OCI-LY3 (cell line): ENCODE data around the gene SMG5.

Experiments used
- H2AFZ ChIP-seq: fragments of 200-600, 300-600 bp; shearing (Covaris generic); 2 replicates; pipeline ENCODE4 v1.6.0; 2014; ENCODE audit warnings: antibody characterized with exemption, low read depth, low read length
- H3K27ac ChIP-seq: fragments of 200-600, 300-600 bp; sonication (generic); 2 replicates; pipeline ENCODE4 v1.5.1; 2014; ENCODE audit warnings: mild to moderate bottlenecking, low read length, moderate library complexity, mixed read lengths
- H3K27me3 ChIP-seq: fragments of 200-600, 300-600 bp; sonication (generic); 2 replicates; pipeline ENCODE4 v1.6.1; 2014; ENCODE audit warnings: low read depth, low read length, mixed read lengths
- H3K36me3 ChIP-seq: fragments of 200-600, 300-600 bp; sonication (generic); replicated peaks from 2 replicates; pipeline ENCODE3; 2014; ENCODE audit warnings: low read depth, low read length, mixed read lengths
- H3K4me1 ChIP-seq: fragments of 300-600, 200-600 bp; sonication (generic); 2 replicates; pipeline ENCODE4 v1.6.1; 2014; ENCODE audit warnings: low read length, mixed read lengths
- H3K4me2 ChIP-seq: fragments of 200-600, 300-600 bp; sonication (generic); 2 replicates; pipeline ENCODE4 v1.6.1; 2014; ENCODE audit warnings: low read length, mixed read lengths
- H3K4me3 ChIP-seq: fragments of 300-600, 200-600 bp; sonication (generic); 2 replicates; pipeline ENCODE4 v1.5.1; 2014; ENCODE audit warnings: antibody characterized with exemption, mild to moderate bottlenecking, low read length, moderate library complexity
- H3K79me2 ChIP-seq: fragments of 300-600, 200-600 bp; shearing (Covaris generic); 2 replicates; pipeline ENCODE4 v1.6.1; 2014; ENCODE audit warnings: mild to moderate bottlenecking, low read length, mixed read lengths
- H3K9ac ChIP-seq: fragments of 300-600, 200-600 bp; shearing (Covaris generic); 2 replicates; pipeline ENCODE4 v1.6.0; 2014; ENCODE audit warnings: mild to moderate bottlenecking, low read length, moderate library complexity
- H3K9me3 ChIP-seq: fragments of 200-600, 300-600 bp; shearing (Covaris generic); 2 replicates; pipeline ENCODE4 v1.6.1; 2014; ENCODE audit warnings: low read length, mixed read lengths; ENCODE audit not compliant: insufficient read depth
- H4K20me1 ChIP-seq: fragments of 200-600, 300-600 bp; sonication (generic); 2 replicates; pipeline ENCODE4 v1.6.1; 2016; ENCODE audit warnings: low read length, mixed read lengths; ENCODE audit not compliant: insufficient read depth
- CTCF ChIP-seq: fragments of 200-600, 300-600 bp; sonication (generic); IDR thresholded peaks from 2 replicates; pipeline ENCODE4 v1.5.1; 2014; ENCODE audit warnings: antibody characterized with exemption, low read length, low read depth
- EZH2phosphoT487 ChIP-seq: fragments of 200-600 bp; shearing (Covaris generic); IDR thresholded peaks from 2 replicates; pipeline ENCODE4 v1.6.1; 2018; ENCODE audit warnings: antibody characterized with exemption, mixed run types, low read depth

SMG5 gene

DNA sequence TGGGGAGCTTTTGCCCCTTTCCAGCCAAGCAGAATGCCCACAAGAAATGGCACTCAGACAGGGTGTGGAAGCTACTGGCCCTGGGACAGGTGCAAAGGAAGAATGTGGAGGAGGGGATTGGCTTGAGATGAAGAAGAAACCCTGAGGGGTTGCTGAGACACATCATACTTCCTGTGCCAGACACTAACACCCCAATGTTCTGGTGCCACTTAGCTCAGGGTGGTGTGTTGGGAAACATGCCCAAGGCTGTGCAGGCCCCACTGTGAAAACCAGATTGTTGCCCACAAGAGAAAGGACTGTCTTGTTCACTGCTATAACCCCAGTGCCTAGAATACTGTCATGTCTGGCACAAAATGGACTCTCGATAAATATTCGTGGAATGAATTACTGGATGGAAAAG, 24.9 kb downstream of the SMG5 start:
- TF ChIP-seq CTCF (no peak), EZH2phosphoT487 (no peak)
- Histone ChIP-seq H4K20me1 (no peaks in the 10 kb centered on the region), H3K27me3 (no peaks in the 10 kb centered on the region), H3K4me3 (no peak overlapping the region), H2AFZ (no peak overlapping the region), H3K36me3 (peaks cover 68% of the 10 kb centered on the region), H3K4me2 (no peak overlapping the region), H3K9me3 (no peaks in the 10 kb centered on the region), H3K9ac (no peak overlapping the region), H3K79me2 (no peaks in the 10 kb centered on the region), H3K4me1 (no peaks in the 10 kb centered on the region), H3K27ac (no peak overlapping the region)

- Histone ChIP-seq H3K27ac (no peak overlapping the region), H3K4me1 (no peaks in the 10 kb centered on the region), H3K79me2 (no peaks in the 10 kb centered on the region), H3K36me3 (peaks cover 60% of the 10 kb centered on the region), H3K9ac (no peak overlapping the region), H4K20me1 (no peaks in the 10 kb centered on the region; the same call in 1 of the 2 replicates), H2AFZ (no peak overlapping the region), H3K9me3 (no peaks in the 10 kb centered on the region), H3K27me3 (no peaks in the 10 kb centered on the region), H3K4me2 (no peak overlapping the region), H3K4me3 (no peak overlapping the region)
- no peak for TF ChIP-seq CTCF
- no peak for TF ChIP-seq EZH2phosphoT487
Measured at GRCh38 chr1:156253634-156254033, 29.0 kb downstream of the SMG5 start.

GRCh38 chr1:156251527-156251926, 31.1 kb downstream of the SMG5 start:
- Histone ChIP-seq H3K4me1 (no peaks in the 10 kb centered on the region), H3K4me2 (no peak overlapping the region), H3K27ac (no peak overlapping the region)

GRCh38 chr1:156249593-156249992, 33.0 kb downstream of the SMG5 start:
- H3K27me3 ChIP-seq: no peaks in the 10 kb centered on the region

More at GRCh38 chr1:156251527-156251926, 31.1 kb downstream of the SMG5 start:
- Histone ChIP-seq H3K9ac (no peak overlapping the region), H3K79me2 (no peaks in the 10 kb centered on the region), H3K9me3 (no peaks in the 10 kb centered on the region), H4K20me1 (peaks cover 4% of the 10 kb centered on the region; the same call in 1 of the 2 replicates), H2AFZ (no peak overlapping the region), H3K4me3 (no peak overlapping the region), H3K36me3 (peaks cover 47% of the 10 kb centered on the region), H3K27me3 (no peaks in the 10 kb centered on the region)
- TF ChIP-seq EZH2phosphoT487 (no peak), CTCF (no peak)

More at GRCh38 chr1:156249593-156249992, 33.0 kb downstream of the SMG5 start:
- Histone ChIP-seq H3K4me1 (no peaks in the 10 kb centered on the region), H4K20me1 (peaks cover 4% of the 10 kb centered on the region; the same call in 1 of the 2 replicates), H3K27ac (no peak overlapping the region), H3K79me2 (no peaks in the 10 kb centered on the region), H3K36me3 (peaks cover 37% of the 10 kb centered on the region), H2AFZ (no peak overlapping the region), H3K4me3 (no peak overlapping the region), H3K9me3 (no peaks in the 10 kb centered on the region), H3K9ac (no peak overlapping the region), H3K4me2 (no peak overlapping the region)
- no peak for TF ChIP-seq CTCF
- TF ChIP-seq EZH2phosphoT487: no peak
